ENCODE data around the gene SH3BGRL3. TPM values are rescaled to one million over a fixed set of nuclear protein-coding genes. Genes with fewer than 3 reads are reported as not detected.
"Not testable (repeated sequence)": the region's sequence is repeated elsewhere in the genome, so short reads cannot be mapped to it uniquely, and the experiment has no call there.

The SH3BGRL3 gene
- total RNA-seq, 1 donor from 2014 or later, result 242 TPM

- no peak for ATAC-seq
These were observed 11.5 kb downstream of the SH3BGRL3 start for GRCh38 chr1:26291433-26291832.

GRCh38 chr1:26291939-26292338, 12.1 kb downstream of the SH3BGRL3 start:
- ATAC-seq, result no peak

GRCh38 chr1:26292735-26293134, 12.8 kb downstream of the SH3BGRL3 start:
- not testable (repeated sequence) for ATAC-seq

GRCh38 chr1:26293911-26294463, 14.1 kb downstream of the SH3BGRL3 start:
- no peak for ATAC-seq

GRCh38 chr1:26295194-26296138, 15.6 kb downstream of the SH3BGRL3 start:
- ATAC-seq, result no peak

GRCh38 chr1:26296340-26297056, 16.6 kb downstream of the SH3BGRL3 start:
- no peak for ATAC-seq

DNA sequence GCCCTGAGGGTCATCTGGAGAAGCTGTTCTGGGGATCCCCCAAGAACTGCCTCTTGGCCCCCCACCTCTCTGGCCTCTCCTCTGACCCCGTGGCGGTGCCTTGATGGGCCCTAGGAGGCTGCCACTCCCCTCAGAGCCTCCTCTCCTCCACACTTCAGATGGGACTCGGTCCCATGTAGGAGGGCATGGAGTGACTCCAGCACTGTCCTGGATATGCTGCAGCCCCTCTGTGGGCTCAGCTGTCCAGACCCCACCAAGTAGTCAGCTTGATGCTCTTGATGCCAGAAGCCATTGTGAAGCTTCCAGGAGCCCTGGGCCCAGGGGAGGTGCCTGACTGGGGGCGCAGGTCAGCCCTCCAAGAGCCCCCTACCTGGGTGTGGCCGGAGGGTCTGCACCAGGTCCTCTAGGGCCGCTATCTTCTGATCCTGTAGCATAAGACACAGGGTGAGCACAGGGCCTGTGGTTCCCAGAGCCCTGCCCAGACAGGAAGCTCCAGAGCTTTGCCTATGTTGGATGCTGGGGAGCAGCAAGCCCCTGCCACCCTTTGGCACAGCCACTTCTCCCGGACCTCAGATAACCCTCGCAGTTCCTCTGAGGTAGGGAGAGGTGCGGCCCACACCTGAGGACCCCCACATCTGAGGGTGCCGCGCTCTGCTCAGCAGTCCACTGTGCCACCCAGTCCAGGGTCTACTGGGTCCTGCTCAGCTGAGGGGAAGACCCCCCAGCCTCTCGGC, 17.3 kb downstream of the SH3BGRL3 start:
- no peak for ATAC-seq

DNA sequence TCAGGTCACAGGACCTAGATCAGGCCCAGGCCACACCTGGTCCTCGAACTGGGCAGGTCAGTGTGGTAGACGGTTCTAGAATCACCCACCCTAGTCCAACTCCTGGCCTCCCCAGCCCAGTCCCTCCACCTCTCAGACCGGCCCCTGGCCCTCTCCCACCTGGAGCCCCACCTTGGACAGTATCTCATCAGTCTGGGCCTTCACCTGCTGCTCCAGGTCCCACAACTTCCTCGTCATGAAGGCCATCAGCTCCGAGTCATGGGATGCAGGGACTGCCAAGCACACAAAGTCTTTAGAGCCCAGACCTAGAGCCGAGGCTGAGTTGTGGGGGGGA, 17.9 kb downstream of the SH3BGRL3 start:
- ATAC-seq, result peak; percentile 11

- peak; percentile 19 for ATAC-seq
These were observed 20.8 kb downstream of the SH3BGRL3 start for GRCh38 chr1:26300578-26301275.

- ATAC-seq, result no peak
These were observed 23.0 kb downstream of the SH3BGRL3 start for GRCh38 chr1:26302733-26303405.

DNA sequence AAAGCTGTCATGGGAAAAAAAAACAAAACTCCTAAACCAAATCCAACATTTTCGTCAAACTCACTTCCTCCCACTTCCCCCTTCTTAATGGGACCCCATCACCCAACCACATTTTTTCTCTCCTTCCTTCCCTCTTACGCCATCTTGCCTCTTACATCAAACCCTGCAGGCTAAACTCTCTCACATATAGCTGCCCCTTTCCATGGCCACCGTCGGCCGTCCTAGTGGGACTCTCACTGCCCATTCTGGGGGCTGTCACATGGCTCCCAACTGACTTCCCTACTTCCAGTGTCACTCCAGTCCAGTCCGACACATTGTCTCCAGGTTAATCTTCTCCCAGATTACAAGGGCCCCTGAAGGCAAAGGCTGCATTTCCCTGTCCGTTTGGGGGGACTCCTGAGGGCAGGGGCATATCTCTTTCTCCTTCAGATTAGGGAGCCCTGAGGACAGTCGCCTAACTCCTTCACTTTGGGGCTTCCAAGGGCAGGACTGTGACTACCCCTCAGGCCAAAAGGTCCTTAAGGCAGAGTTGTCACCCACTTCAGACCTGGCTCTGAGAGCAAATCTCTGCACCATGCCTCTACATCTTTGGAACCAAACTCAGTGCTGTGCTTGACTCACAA, 25.9 kb downstream of the SH3BGRL3 start:
- ATAC-seq, result no peak

DNA sequence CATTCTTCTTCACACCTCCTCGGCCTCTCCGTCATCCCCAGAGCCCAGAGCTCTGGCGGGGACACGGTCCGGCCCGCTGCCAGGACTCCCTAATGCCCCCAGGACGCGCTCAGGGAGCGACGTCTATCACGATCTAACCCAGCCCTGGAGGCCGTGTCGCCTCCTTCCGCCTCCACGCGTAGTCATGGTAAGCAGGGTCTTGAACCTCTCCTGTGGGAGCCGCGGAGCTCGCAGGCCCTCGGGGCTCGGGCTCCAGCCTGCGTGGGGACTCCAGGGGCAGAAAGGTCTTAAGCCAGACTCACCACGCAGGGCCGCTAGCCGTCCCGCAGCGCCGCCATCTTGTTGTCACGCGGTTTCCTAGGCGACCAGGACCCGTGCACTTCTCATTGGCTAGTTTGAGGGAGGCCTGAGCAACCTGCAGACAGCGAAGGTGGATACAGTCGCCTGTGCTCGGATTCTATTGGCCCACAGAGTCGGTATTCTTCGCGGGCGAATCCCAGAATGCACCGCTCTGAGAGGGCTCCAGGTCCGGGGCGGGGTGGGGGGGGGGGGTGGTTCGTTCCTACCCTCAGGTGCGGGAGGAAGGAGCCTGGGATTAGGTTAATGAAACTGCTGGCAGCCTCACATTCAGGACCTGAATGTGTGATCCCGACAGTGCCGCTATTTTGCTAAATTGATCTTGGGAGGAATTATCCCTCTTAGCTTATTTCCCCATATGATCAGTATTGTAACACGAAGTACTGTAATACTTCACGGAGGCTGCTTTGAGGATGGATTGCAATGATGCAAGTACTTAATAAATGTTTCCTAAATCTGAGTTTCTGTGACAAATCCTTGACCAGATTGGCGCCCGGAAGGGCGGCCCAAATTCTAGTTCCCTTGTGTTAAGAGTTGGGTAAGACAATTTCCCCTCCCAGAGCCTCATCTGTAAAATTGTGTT, 26.7 kb downstream of the SH3BGRL3 start, which contains the start of gene UBXN11:
Gene UBXN11, minus strand, starts transcription at position 347 of the 940 bp plus-strand sequence. CDS start 3,753 bp downstream, outside the sequence.
- ATAC-seq, result peak; percentile 96

DNA sequence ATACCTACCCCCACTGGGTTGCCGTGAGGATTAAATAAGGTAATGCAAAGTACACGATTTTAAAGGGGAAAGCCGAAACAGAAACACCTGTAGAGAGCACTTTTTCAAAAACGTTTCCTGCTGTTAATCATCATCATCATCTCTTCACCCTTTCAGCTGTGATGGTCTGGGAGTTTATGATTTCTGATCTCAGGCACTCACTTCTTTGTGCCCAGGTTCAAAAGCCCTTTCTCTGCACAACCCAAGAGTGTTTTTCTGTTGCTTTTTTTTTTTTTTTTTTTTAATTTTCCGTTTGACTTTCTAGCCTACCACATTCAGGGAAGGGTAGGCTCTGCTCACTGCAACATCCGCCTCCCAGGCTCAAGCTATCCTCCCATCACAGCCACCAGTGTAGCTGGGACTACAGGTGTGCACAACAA, 27.5 kb downstream of the SH3BGRL3 start:
- no peak for ATAC-seq

GRCh38 chr1:26307966-26308899, 28.3 kb downstream of the SH3BGRL3 start:
- not testable (repeated sequence) for ATAC-seq

GRCh38 chr1:26314501-26314900, 34.6 kb downstream of the SH3BGRL3 start:
- no peak for ATAC-seq

DNA sequence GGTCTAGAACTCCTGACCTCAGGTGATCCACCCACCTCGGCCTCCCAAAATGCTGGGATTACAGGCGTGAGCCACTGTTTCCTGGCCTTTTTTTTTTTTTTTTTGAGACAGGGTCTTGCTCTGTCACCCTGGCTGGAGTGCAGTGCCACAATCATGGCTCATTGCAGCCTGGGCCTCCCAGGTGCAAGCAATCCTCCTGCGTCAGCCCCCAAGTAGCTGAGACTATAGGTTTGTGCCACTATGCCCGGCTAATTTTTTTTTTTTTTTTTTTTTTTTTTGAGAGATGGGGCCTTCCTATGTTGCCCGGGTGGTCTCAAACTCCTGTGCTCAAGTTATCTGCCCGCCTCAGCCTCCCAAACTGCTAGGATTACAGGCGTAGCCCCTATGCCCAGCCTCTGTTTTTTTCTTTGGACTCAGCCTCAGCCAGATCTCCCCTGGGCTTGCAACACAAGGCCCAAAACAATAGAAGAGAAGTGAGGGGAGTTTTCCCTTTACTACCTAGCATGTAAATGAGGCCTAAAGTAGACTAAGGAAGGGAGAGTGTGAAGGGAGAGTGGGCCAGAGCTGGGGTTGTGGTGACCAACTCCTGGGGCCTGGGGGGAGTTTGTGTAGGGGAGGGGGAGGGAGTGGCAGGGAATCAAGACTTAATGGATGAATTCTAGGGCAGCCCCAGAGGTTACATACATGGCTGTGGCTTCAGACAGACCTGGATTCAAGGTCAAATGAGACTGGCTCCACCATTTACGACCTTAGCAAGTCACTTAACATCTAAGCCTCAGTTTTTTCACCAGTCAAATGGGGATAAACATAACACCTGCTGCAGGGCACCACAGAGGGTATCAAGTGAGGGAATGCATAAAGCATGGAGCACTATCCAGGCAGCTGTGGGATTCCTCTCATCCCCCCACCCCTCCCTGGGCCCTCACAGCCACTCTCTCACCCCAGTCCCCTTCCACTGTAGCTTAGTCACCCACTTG, 36.3 kb downstream of the SH3BGRL3 start:
- no peak for ATAC-seq

GRCh38 chr1:26317146-26317545, 37.3 kb downstream of the SH3BGRL3 start:
- ATAC-seq, result no peak
